ENCODE measurements around the gene THAP4. TPM values are rescaled to one million over a fixed set of nuclear protein-coding genes. Genes with fewer than 3 reads are reported as not detected.

THAP4 gene
- total RNA-seq, 1 experiment from 2014 or later = 94.8 TPM

GRCh38 chr2:241649927-241650326 lies 13.0 kb upstream of the THAP4 start:
- Histone ChIP-seq H3F3A (ENCODE audit: insufficient read depth, low read depth) (peaks cover 4% of the 10 kb centered on the region; the same call in 1 of the 2 replicates), H3K9me2 (ENCODE audit: insufficient read depth) (no peaks in the 10 kb centered on the region), H3K36me3 (ENCODE audit: low read depth) (peaks cover 12% of the 10 kb centered on the region; the same call in 1 of the 2 replicates), H3K79me2 (ENCODE audit: low read depth) (peaks cover 50% of the 10 kb centered on the region), H4K20me1 (ENCODE audit: insufficient read depth) (peaks cover 66% of the 10 kb centered on the region), H2AFZ (no peak overlapping the region), H3K4me2 (no peak overlapping the region), H3K27ac (no peak overlapping the region), H3K9me3 (ENCODE audit: insufficient read depth, low read depth) (no peaks in the 10 kb centered on the region), H3K27me3 (ENCODE audit: insufficient read depth, low read depth) (no peaks in the 10 kb centered on the region), H3K4me3 (no peak overlapping the region), H3K4me1 (replicated peaks; ENCODE audit: insufficient read depth) (no peaks in the 10 kb centered on the region)
- intact Hi-C loops (cut with micrococcal nuclease; ENCODE audit: unreplicated experiment) = no loop called here
- ChIA-PET CTCF (no interaction called here), POLR2A (ENCODE audit: unreplicated experiment) (interaction anchor here (0.6 kb wide), 1 partner anchor 429 kb away, joined by 10 read pairs; no protein-coding TSS in a partner anchor)
- BruUV-seq (replicated peaks) = no TSS peak
- TF ChIP-seq CTCF (conservative IDR thresholded peaks at IDR 0.05) (no peak), EZH2 (IDR thresholded peaks at IDR 0.05; ENCODE audit: low read depth) (no peak)
- DNase-seq = no peak

- intact Hi-C loops (cut with micrococcal nuclease; ENCODE audit: unreplicated experiment) = no loop called here
- no TSS peak for BruUV-seq (replicated peaks)
- no peak overlapping the region for H2AFZ ChIP-seq
- no peak overlapping the region for H3K4me3 ChIP-seq
- H3K9me3 ChIP-seq (ENCODE audit: insufficient read depth, low read depth) = no peaks in the 10 kb centered on the region
- H3K4me1 ChIP-seq (replicated peaks; ENCODE audit: insufficient read depth) = no peaks in the 10 kb centered on the region
- H3K27ac ChIP-seq = no peak overlapping the region
- H3F3A ChIP-seq (ENCODE audit: insufficient read depth, low read depth) = peaks cover 4% of the 10 kb centered on the region; the same call in 1 of the 2 replicates
- TF ChIP-seq CTCF (conservative IDR thresholded peaks at IDR 0.05) = no peak
- no peak for TF ChIP-seq EZH2 (IDR thresholded peaks at IDR 0.05; ENCODE audit: low read depth)
- peaks cover 67% of the 10 kb centered on the region for H4K20me1 ChIP-seq (ENCODE audit: insufficient read depth)
- peaks cover 12% of the 10 kb centered on the region; the same call in 1 of the 2 replicates for H3K36me3 ChIP-seq (ENCODE audit: low read depth)
- no peak for DNase-seq
- no peaks in the 10 kb centered on the region for H3K9me2 ChIP-seq (ENCODE audit: insufficient read depth)
- H3K79me2 ChIP-seq (ENCODE audit: low read depth) = peaks cover 55% of the 10 kb centered on the region
- H3K27me3 ChIP-seq (ENCODE audit: insufficient read depth, low read depth) = no peaks in the 10 kb centered on the region
- CTCF ChIA-PET = no interaction called here
- POLR2A ChIA-PET (ENCODE audit: unreplicated experiment) = no interaction called here
- H3K4me2 ChIP-seq = no peak overlapping the region
These were observed 12.4 kb upstream of the THAP4 start for GRCh38 chr2:241649404-241649803.

- Histone ChIP-seq H3K27ac (no peak overlapping the region), H3K4me2 (no peak overlapping the region), H4K20me1 (ENCODE audit: insufficient read depth) (peaks cover 71% of the 10 kb centered on the region), H3K4me1 (replicated peaks; ENCODE audit: insufficient read depth) (no peaks in the 10 kb centered on the region), H3K4me3 (no peak overlapping the region), H3F3A (ENCODE audit: insufficient read depth, low read depth) (peaks cover 4% of the 10 kb centered on the region; the same call in 1 of the 2 replicates), H3K36me3 (ENCODE audit: low read depth) (peaks cover 12% of the 10 kb centered on the region; the same call in 1 of the 2 replicates), H3K79me2 (ENCODE audit: low read depth) (peaks cover 64% of the 10 kb centered on the region), H3K9me3 (ENCODE audit: insufficient read depth, low read depth) (no peaks in the 10 kb centered on the region), H3K27me3 (ENCODE audit: insufficient read depth, low read depth) (no peaks in the 10 kb centered on the region), H2AFZ (no peak overlapping the region), H3K9me2 (ENCODE audit: insufficient read depth) (no peaks in the 10 kb centered on the region)
- TF ChIP-seq EZH2 (IDR thresholded peaks at IDR 0.05; ENCODE audit: low read depth) = no peak
- TF ChIP-seq CTCF (conservative IDR thresholded peaks at IDR 0.05) = no peak
- intact Hi-C loops (cut with micrococcal nuclease; ENCODE audit: unreplicated experiment) = no loop called here
- no TSS peak for BruUV-seq (replicated peaks)
- no peak for DNase-seq
- ChIA-PET POLR2A (ENCODE audit: unreplicated experiment) (interaction anchor here (0.6 to 0.7 kb wide), 2 partner anchors 11 to 15 kb away, joined by 10 to 17 read pairs; no protein-coding TSS in a partner anchor), CTCF (no interaction called here)
These were observed 11.5 kb upstream of the THAP4 start for GRCh38 chr2:241648453-241648852.

Measured in PC-9 (cell line).